H1 (cell line): ENCODE measurements around the gene ADSS2. TPM values are rescaled to one million over a fixed set of nuclear protein-coding genes. Genes with fewer than 3 reads are reported as not detected.

Source experiments
- CTCF ChIA-PET: fragments of 300-600 bp; sonication (Branson Sonifier 250); formaldehyde crosslinking; loops from one replicate; lab custom pipeline; 2021; ENCODE audit not compliant: partially characterized antibody; lab: Charles Lee
- POLR2A ChIA-PET: fragments of 300-600 bp; sonication (Branson Sonifier 250); formaldehyde crosslinking; loops from one replicate; lab custom pipeline; 2021; ENCODE audit warnings: inconsistent platforms; ENCODE audit not compliant: partially characterized antibody; lab: Charles Lee
- DNase-seq, 2 experiments: peaks; one replicate each; pipeline versions ENCODE4 v3.0.0 to v3.0.0-alpha.2; 2010 to 2022; ENCODE audit warnings: low spot score in 2 of 2, low read depth in 1 of 2, mixed read lengths in 1 of 2
- FAIRE-seq: peaks from 2 replicates; lab custom pipeline; 2011; peaks lifted over from hg19 to GRCh38; lab: Jason Lieb, UNC
- H2AFZ ChIP-seq: 2 replicates; pipeline ENCODE4 v1.8.1; 2012; ENCODE audit warnings: low read length, inconsistent platforms
- H2AK5ac ChIP-seq: 2 replicates; pipeline ENCODE4 v1.6.1; 2013; ENCODE audit warnings: low read depth, low read length
- H2BK120ac ChIP-seq: replicated peaks from 2 replicates; pipeline ENCODE3; 2013; ENCODE audit warnings: low read depth, low read length, inconsistent platforms
- H2BK12ac ChIP-seq: 2 replicates; pipeline ENCODE4 v1.6.1; 2013; ENCODE audit warnings: low read depth, low read length
- H2BK15ac ChIP-seq: 2 replicates; pipeline ENCODE4 v1.6.1; 2013; ENCODE audit warnings: low read length
- H2BK20ac ChIP-seq: 2 replicates; pipeline ENCODE4 v1.6.1; 2013; ENCODE audit warnings: low read length
- H2BK5ac ChIP-seq: 2 replicates; pipeline ENCODE4 v1.6.1; 2013; ENCODE audit warnings: low read depth, low read length
- H3K14ac ChIP-seq: 2 replicates; pipeline ENCODE4 v1.6.1; 2013; ENCODE audit warnings: inconsistent platforms; ENCODE audit not compliant: insufficient read length
- H3K18ac ChIP-seq: 2 replicates; pipeline ENCODE4 v1.6.1; 2013; ENCODE audit warnings: low read length; ENCODE audit errors: extremely low read depth
- H3K23ac ChIP-seq: 2 replicates; pipeline ENCODE4 v1.6.1; 2013; ENCODE audit warnings: inconsistent platforms; ENCODE audit not compliant: insufficient read length
- H3K23me2 ChIP-seq: 2 replicates; pipeline ENCODE4 v1.6.1; 2013; ENCODE audit warnings: low read depth, low read length
- H3K27ac ChIP-seq: 2 replicates; pipeline ENCODE4 v1.6.1; 2011; ENCODE audit warnings: low read depth, low read length, inconsistent platforms
- H3K27me3 ChIP-seq, 4 experiments: replicated peaks in 1 of 4; 1 replicate in 1 of 4; 2 replicates in 3 of 4; pipeline versions ENCODE4 v1.6.1 to v1.8.1; 2011 to 2013; ENCODE audit warnings: low read length in 3 of 4, mild to moderate bottlenecking in 3 of 4, inconsistent platforms in 2 of 4, mixed read lengths in 2 of 4, moderate library complexity in 1 of 4; ENCODE audit not compliant: control insufficient read depth in 3 of 4, insufficient read depth in 3 of 4; ENCODE audit errors: extremely low read depth in 1 of 4
- H3K36me3 ChIP-seq, 4 experiments: 2 replicates each; pipeline versions ENCODE4 v1.6.1 to v1.8.1; 2011 to 2013; ENCODE audit warnings: mild to moderate bottlenecking in 4 of 4, low read length in 3 of 4, moderate library complexity in 2 of 4, control low read depth in 1 of 4, inconsistent platforms in 1 of 4; ENCODE audit not compliant: insufficient read depth in 4 of 4, control insufficient read depth in 2 of 4
- H3K4ac ChIP-seq: replicated peaks from 2 replicates; pipeline ENCODE3; 2013; ENCODE audit warnings: low read length, low read depth, mixed read lengths, inconsistent platforms; ENCODE audit not compliant: insufficient read length
- H3K4me1 ChIP-seq, 4 experiments: replicated peaks in 1 of 4; 1 replicate in 1 of 4; 2 replicates in 3 of 4; pipeline versions ENCODE4 v1.6.1 to v1.8.1; 2011 to 2013; ENCODE audit warnings: low read length in 3 of 4, inconsistent platforms in 2 of 4, mixed read lengths in 1 of 4; ENCODE audit not compliant: insufficient read depth in 4 of 4, control insufficient read depth in 3 of 4
- H3K4me2 ChIP-seq, 2 experiments: 2 replicates each; pipeline versions ENCODE4 v1.6.1 to v1.8.1; 2011 to 2013; ENCODE audit warnings: low read depth in 2 of 2, low read length in 2 of 2, control low read depth in 1 of 2, inconsistent platforms in 1 of 2, mild to moderate bottlenecking in 1 of 2; ENCODE audit not compliant: insufficient read depth in 1 of 2
- H3K4me3 ChIP-seq, 4 experiments: fragments of 200-600, 300-600 bp in 1 of 4; sonication (generic), shearing (Covaris generic), sonication (Bioruptor Twin) in 1 of 4; 2 replicates each; pipeline versions ENCODE4 v1.5.1 to v1.8.1; 2011 to 2016; ENCODE audit warnings: low read length in 4 of 4, low read depth in 3 of 4, control low read depth in 2 of 4, inconsistent platforms in 2 of 4, mild to moderate bottlenecking in 2 of 4, mixed read lengths in 1 of 4, moderate library complexity in 1 of 4; ENCODE audit not compliant: insufficient read depth in 2 of 4; ENCODE audit errors: extremely low read depth in 1 of 4
- H3K56ac ChIP-seq: replicated peaks from 2 replicates; pipeline ENCODE3; 2013; ENCODE audit warnings: low read depth, mild to moderate bottlenecking, mixed read lengths, low read length, inconsistent platforms; ENCODE audit not compliant: insufficient read length
- H3K79me1 ChIP-seq: 2 replicates; pipeline ENCODE4 v1.6.1; 2013; ENCODE audit warnings: low read depth, low read length, control low read depth
- H3K79me2 ChIP-seq, 2 experiments: 2 replicates each; pipeline versions ENCODE4 v1.6.1 to v1.8.1; 2012 to 2013; ENCODE audit warnings: low read length in 2 of 2, mild to moderate bottlenecking in 2 of 2, inconsistent platforms in 1 of 2; ENCODE audit not compliant: insufficient read depth in 2 of 2, control insufficient read depth in 1 of 2
- H3K9ac ChIP-seq, 4 experiments: replicated peaks in 1 of 4; 1 replicate in 1 of 4; 2 replicates in 3 of 4; pipeline versions ENCODE4 v1.6.1 to v1.8.1; 2011 to 2013; ENCODE audit warnings: low read depth in 3 of 4, low read length in 3 of 4, control low read depth in 2 of 4, mild to moderate bottlenecking in 2 of 4, moderate library complexity in 2 of 4, inconsistent platforms in 1 of 4; ENCODE audit errors: extremely low read depth in 1 of 4
- H3K9me3 ChIP-seq, 2 experiments: 2 replicates each; pipeline versions ENCODE4 v1.6.1 to v1.8.1; 2012 to 2013; ENCODE audit warnings: mild to moderate bottlenecking in 2 of 2, moderate library complexity in 2 of 2, control low read depth in 1 of 2, inconsistent platforms in 1 of 2, low read depth in 1 of 2, low read length in 1 of 2, mixed read lengths in 1 of 2; ENCODE audit not compliant: insufficient read depth in 2 of 2
- H4K20me1 ChIP-seq, 2 experiments: replicated peaks in 1 of 2; 2 replicates each; pipeline versions ENCODE3 to v1.8.1; 2011 to 2013; ENCODE audit warnings: inconsistent platforms in 2 of 2, low read length in 2 of 2, mild to moderate bottlenecking in 1 of 2; ENCODE audit not compliant: insufficient read depth in 2 of 2, control insufficient read depth in 1 of 2
- H4K5ac ChIP-seq: 2 replicates; pipeline ENCODE4 v1.6.1; 2013; ENCODE audit warnings: low read length, low read depth, mixed read lengths, inconsistent platforms; ENCODE audit not compliant: insufficient read length
- H4K8ac ChIP-seq: 2 replicates; pipeline ENCODE4 v1.8.0; 2013; ENCODE audit warnings: mild to moderate bottlenecking, moderate library complexity, low read length, inconsistent platforms; ENCODE audit not compliant: insufficient read depth; ENCODE audit errors: extremely low read depth
- H4K91ac ChIP-seq: replicated peaks from 2 replicates; pipeline ENCODE3; 2013; ENCODE audit warnings: low read length, mixed read lengths, inconsistent platforms; ENCODE audit not compliant: insufficient read length
- BCL11A ChIP-seq, 2 experiments: IDR thresholded peaks; one replicate each; pipeline ENCODE4 v1.6.1; 2011; ENCODE audit warnings: low read depth in 2 of 2, low read length in 2 of 2, mild to moderate bottlenecking in 2 of 2
- EGR1 ChIP-seq: IDR thresholded peaks from 2 replicates; pipeline ENCODE4 v1.6.1; 2011; ENCODE audit warnings: low read depth, low read length, borderline replicate concordance
- KDM1A ChIP-seq: fragments of 200-600, 300-600 bp; sonication (generic); IDR thresholded peaks from 2 replicates; pipeline ENCODE4 v1.7.1; 2016; ENCODE audit warnings: mild to moderate bottlenecking, low read length, borderline replicate concordance
- KDM5A ChIP-seq: fragments of 200-600 bp; IDR thresholded peaks from 2 replicates; pipeline ENCODE4 v1.7.1; 2012; ENCODE audit warnings: mild to moderate bottlenecking, low read length, inconsistent platforms, mixed read lengths
- RFX5 ChIP-seq: IDR thresholded peaks from 2 replicates; pipeline ENCODE4 v1.6.1; 2011; ENCODE audit warnings: low read depth, low read length, improper control_type of control experiment, borderline replicate concordance
- SIX5 ChIP-seq: IDR thresholded peaks from 2 replicates; pipeline ENCODE4 v1.6.1; 2011; ENCODE audit warnings: mild to moderate bottlenecking, low read depth, low read length
- SUZ12 ChIP-seq: fragments of 200-600 bp; sonication (generic); IDR thresholded peaks from 2 replicates; pipeline ENCODE4 v1.6.1; 2012; ENCODE audit warnings: mild to moderate bottlenecking, inconsistent platforms, low read length, moderate library complexity, mixed read lengths
- WGBS, 2 experiments: shearing (Covaris generic) in 1 of 2; methylation state at CpG; one replicate each; pipeline versions ENCODE4 v1.1.6 to v1.1.7; 2013 to 2015; ENCODE audit warnings: low lambda C conversion rate in 2 of 2, mixed read lengths in 2 of 2, inconsistent platforms in 1 of 2, low coverage in 1 of 2, missing lambda C conversion rate in 1 of 2; ENCODE audit not compliant: insufficient replicate concordance in 2 of 2, insufficient coverage in 1 of 2, insufficient read length in 1 of 2; ENCODE audit errors: extremely low coverage in 1 of 2, missing lambda C conversion rate in 1 of 2; 5-methylcytosine and 5-hydroxymethylcytosine counted together
- polyA plus RNA-seq, 7 experiments: library from polyadenylated mRNA; depleted of rRNA in 3 of 7; stranded (reverse) in 5 of 7; unstranded in 2 of 7; fragments of >200 nt in 5 of 7; fragments of 200-250 nt in 2 of 7; gene quantifications; 1 replicate in 5 of 7; 2 replicates in 1 of 7; 4 replicates in 1 of 7; pipeline versions ENCODE4 v1.2.1 to v1.2.3, GENCODE V29; 2011 to 2013; ENCODE audit warnings: missing spikeins in 2 of 7, mixed read lengths in 2 of 7
- total RNA-seq: library from RNA; stranded (reverse); fragmentation: NEBNext Ultra II Directional; extraction: Animal tissue kit (Norgen Biotek cat#: 25700); gene quantifications from 2 replicates; pipeline ENCODE4 v1.2.1, GENCODE V29; 2021

Gene ADSS2
- total and polyA plus RNA-seq, 2 of the 8 experiments (the other 6 are each of a cell fraction or from before 2014, with no cell fraction given) = 29.8 to 108 TPM

GRCh38 chr1:244497805-244498204 lies 46.1 kb upstream of the ADSS2 start:
- Histone ChIP-seq H2BK15ac (no peak overlapping the region), H2BK5ac (no peak overlapping the region), H3K27me3 (no peaks in the 10 kb centered on the region), H3K4ac (no peak overlapping the region), H3K23ac (no peak overlapping the region), H2AFZ (no peak overlapping the region), H3K9ac (no peak overlapping the region), H2BK12ac (no peak overlapping the region), H2AK5ac (no peak overlapping the region), H3K18ac (no peak overlapping the region), H4K20me1 (no peaks in the 10 kb centered on the region), H3K56ac (no peak overlapping the region), H3K9me3 (no peaks in the 10 kb centered on the region), H3K4me3 (no peak overlapping the region), H2BK20ac (no peak overlapping the region), H3K79me1 (no peaks in the 10 kb centered on the region), H3K79me2 (no peaks in the 10 kb centered on the region), H3K14ac (no peak overlapping the region), H3K27ac (no peak overlapping the region), H4K5ac (no peak overlapping the region), H3K36me3 (no peaks in the 10 kb centered on the region), H3K4me1 (no peaks in the 10 kb centered on the region; a peak in 1 of 7 replicates), H4K91ac (no peak overlapping the region), H4K8ac (no peak overlapping the region), H2BK120ac (no peak overlapping the region), H3K23me2 (no peaks in the 10 kb centered on the region), H3K4me2 (no peak overlapping the region)
- POLR2A ChIA-PET = no interaction called here
- FAIRE-seq (no peak), DNase-seq (no peak)
- CTCF ChIA-PET = no interaction called here
- WGBS, 2 experiments = 88% methylated on average over 1 of the region's 1 CpG; no CpG with 5 or more reads in 1 of the 2 experiments
- no peak for TF ChIP-seq BCL11A (IDR thresholded peaks at IDR 0.05; ENCODE audit: low read depth in 2 of 2, low read length in 2 of 2)
- TF ChIP-seq KDM5A = no peak
- TF ChIP-seq EGR1 = no peak
- TF ChIP-seq SIX5 = no peak
- TF ChIP-seq KDM1A = no peak
- TF ChIP-seq RFX5 = no peak
- no peak for TF ChIP-seq SUZ12
